SJSA1 (cell line): ENCODE data around the gene USPL1. TPM values are rescaled to one million over a fixed set of nuclear protein-coding genes. Genes with fewer than 3 reads are reported as not detected.

ENCODE experiments used
- DNase-seq, 2 experiments: peaks; one replicate each; pipeline ENCODE4 v3.0.0-alpha.2; 2015 to 2020; ENCODE audit warnings: low spot score in 2 of 2, low read depth in 1 of 2
- H3K27ac ChIP-seq: fragments of 250-450 bp; sonication (Bioruptor Pico); 2 replicates; pipeline ENCODE4 v1.5.1; 2020; ENCODE audit warnings: mild to moderate bottlenecking, moderate library complexity
- H3K27me3 ChIP-seq: fragments of 250-450 bp; sonication (Bioruptor Pico); replicated peaks from 2 replicates; pipeline ENCODE4 v1.5.1; 2020; ENCODE audit warnings: mild to moderate bottlenecking, moderate library complexity
- H3K36me3 ChIP-seq: fragments of 250-450 bp; sonication (Bioruptor Pico); 2 replicates; pipeline ENCODE4 v1.5.1; 2020; ENCODE audit warnings: mild to moderate bottlenecking
- H3K4me1 ChIP-seq: fragments of 250-450 bp; sonication (Bioruptor Pico); replicated peaks from 2 replicates; pipeline ENCODE4 v1.6.1; 2021; ENCODE audit warnings: mild to moderate bottlenecking
- H3K4me3 ChIP-seq: fragments of 250-450 bp; sonication (Bioruptor Pico); 2 replicates; pipeline ENCODE4 v1.5.1; 2020; ENCODE audit warnings: mild to moderate bottlenecking
- H3K9me3 ChIP-seq: fragments of 250-450 bp; sonication (Bioruptor Pico); replicated peaks from 2 replicates; pipeline ENCODE4 v1.5.1; 2020; ENCODE audit warnings: mild to moderate bottlenecking
- total RNA-seq: library from RNA; depleted of rRNA; stranded (reverse); fragments of >200 nt; shearing (Covaris generic); gene quantifications from 2 replicates; pipeline ENCODE4 v1.2.3, GENCODE V29; 2014; rRNA removed

Gene USPL1
- total RNA-seq, 1 experiment from 2014 or later, result 16.3 TPM

DNA sequence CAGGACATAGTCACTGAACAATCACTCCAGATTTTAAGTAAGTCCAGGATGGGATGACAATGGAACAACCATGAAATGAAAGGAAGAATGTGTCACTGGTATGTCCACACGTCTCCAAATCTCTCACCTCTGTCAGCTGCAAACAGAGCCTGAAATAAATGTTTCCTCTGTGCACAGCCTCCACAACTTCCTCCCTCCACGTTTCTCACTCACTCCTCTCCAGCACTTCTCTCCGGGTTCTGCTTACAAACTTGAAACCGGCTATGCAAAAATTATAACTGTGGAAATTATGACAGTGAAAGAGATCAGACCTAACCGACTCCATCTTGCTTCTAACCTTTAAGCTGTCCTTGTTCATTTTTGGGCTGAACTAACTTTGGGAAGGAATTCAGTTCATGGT is 82.6 kb downstream of the USPL1 start:
- H3K4me1 ChIP-seq, result peaks cover 11% of the 10 kb centered on the region
- no peak for DNase-seq
- H3K36me3 ChIP-seq, result no peaks in the 10 kb centered on the region
- H3K4me3 ChIP-seq, result no peak overlapping the region
- no peaks in the 10 kb centered on the region for H3K27me3 ChIP-seq
- no peaks in the 10 kb centered on the region for H3K9me3 ChIP-seq
- no peak overlapping the region for H3K27ac ChIP-seq

DNA sequence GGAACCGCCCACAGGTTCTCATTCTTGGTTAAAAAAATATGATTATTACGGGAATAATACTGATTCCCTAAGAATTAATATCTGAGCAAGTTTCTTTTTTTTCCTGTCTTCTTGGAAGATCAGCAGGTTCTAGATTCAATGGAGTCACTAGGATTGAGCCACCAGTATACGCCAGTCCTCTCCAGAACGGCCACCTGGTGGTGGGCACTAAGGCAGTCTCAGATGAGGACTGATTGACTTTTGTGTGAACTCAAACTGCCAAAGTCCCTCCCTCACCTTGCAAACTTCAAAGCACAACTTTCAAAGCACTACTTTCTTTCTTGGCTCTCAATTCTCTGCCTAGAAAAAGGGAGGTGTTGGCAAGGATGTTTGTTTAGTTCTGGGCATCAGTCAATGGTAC is 84.3 kb downstream of the USPL1 start:
- H3K27ac ChIP-seq, result no peak overlapping the region
- H3K4me1 ChIP-seq, result no peaks in the 10 kb centered on the region
- no peaks in the 10 kb centered on the region for H3K36me3 ChIP-seq
- H3K27me3 ChIP-seq, result no peaks in the 10 kb centered on the region
- no peak for DNase-seq
- H3K9me3 ChIP-seq, result no peaks in the 10 kb centered on the region
- H3K4me3 ChIP-seq, result no peak overlapping the region

DNA sequence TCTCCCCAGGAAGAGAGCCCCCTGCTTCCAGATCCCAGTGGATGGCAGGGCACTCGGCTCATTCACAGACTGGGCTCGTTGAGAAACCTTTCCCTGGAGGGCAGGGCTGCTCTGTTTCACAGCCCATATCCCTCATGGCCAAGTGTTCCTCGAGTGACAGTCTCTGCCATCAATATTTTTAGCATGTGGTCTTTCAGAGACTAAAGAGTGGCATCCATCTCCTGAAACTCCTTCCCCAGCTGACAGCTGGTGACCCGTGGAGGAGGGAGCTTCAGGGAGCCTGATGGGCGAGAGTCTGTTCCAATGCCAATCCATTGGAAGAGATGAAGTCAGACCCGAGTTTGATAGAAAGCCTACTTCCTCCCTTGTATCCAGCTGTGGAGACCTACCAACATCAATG is 86.9 kb downstream of the USPL1 start:
- DNase-seq, result no peak
- H3K4me1 ChIP-seq, result peaks cover 12% of the 10 kb centered on the region
- no peaks in the 10 kb centered on the region for H3K27me3 ChIP-seq
- no peaks in the 10 kb centered on the region for H3K36me3 ChIP-seq
- H3K27ac ChIP-seq, result no peak overlapping the region
- no peaks in the 10 kb centered on the region for H3K9me3 ChIP-seq
- no peak overlapping the region for H3K4me3 ChIP-seq

DNA sequence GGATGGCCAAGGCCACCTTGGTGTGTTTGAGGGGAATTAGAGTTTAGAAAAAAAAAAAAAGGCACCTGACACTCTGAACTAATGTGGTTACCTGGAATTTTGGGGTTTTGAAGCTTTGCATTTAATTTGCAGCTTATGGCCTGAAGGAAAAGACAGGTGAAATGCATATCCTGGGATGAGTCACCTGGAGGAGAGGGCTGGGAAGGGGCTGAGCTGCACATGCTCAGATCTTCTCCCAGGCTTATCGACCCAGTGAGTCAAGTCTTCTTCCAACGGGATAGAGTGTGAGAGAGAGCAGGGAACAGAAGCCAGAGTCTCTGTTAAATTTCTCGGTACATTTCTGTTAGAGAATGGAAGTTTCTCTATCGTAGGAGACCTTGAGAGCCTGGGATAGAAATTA is 88.0 kb downstream of the USPL1 start:
- Histone ChIP-seq H3K27ac (no peak overlapping the region), H3K4me3 (no peak overlapping the region), H3K36me3 (no peaks in the 10 kb centered on the region), H3K9me3 (no peaks in the 10 kb centered on the region), H3K27me3 (no peaks in the 10 kb centered on the region), H3K4me1 (peaks cover 12% of the 10 kb centered on the region)
- DNase-seq, result no peak

DNA sequence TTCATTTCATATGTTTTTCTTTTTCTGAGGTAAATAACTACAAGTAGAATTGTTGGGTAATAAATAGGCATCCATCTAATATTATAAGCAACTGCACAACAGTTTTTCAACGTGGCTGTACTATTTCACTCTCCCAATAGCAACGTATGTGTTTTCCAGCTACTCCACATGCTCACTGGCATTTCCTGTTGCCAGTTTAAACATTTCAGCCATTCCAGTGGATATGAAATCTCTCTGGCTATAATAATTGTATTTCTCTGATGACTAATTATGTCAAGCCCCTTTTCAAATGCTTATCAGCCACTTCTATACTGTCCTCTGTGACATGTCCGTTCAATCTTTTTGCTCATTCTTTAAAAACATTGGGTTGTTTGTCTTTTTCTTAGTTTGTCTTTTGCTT is 90.8 kb downstream of the USPL1 start:
- H3K27ac ChIP-seq, result peak overlapping the region; percentile 68
- H3K27me3 ChIP-seq, result no peaks in the 10 kb centered on the region
- no peak overlapping the region for H3K4me3 ChIP-seq
- H3K36me3 ChIP-seq, result no peaks in the 10 kb centered on the region
- H3K9me3 ChIP-seq, result no peaks in the 10 kb centered on the region
- peaks cover 24% of the 10 kb centered on the region for H3K4me1 ChIP-seq
- peak in 1 of 2 experiments; percentile 47 for DNase-seq

Other genes with a start within 250 kb of the USPL1 start
- gene UBE2L5, start 195.4 kb upstream of the USPL1 start, total RNA-seq, result not detected in 2 replicates
- 710 and 801 TPM in 2 replicates for gene HMGB1, start 152.0 kb upstream of the USPL1 start, total RNA-seq
- gene ALOX5AP, start 117.6 kb downstream of the USPL1 start, total RNA-seq, result 1.1 and 1.6 TPM in 2 replicates